Karpas-422 (cell line): ENCODE data around the gene ITGA7. TPM values are rescaled to one million over a fixed set of nuclear protein-coding genes. Genes with fewer than 3 reads are reported as not detected.

Experiments used
- DNase-seq: peaks from one replicate; pipeline ENCODE4 v3.0.0-alpha.2; 2015
- H2AFZ ChIP-seq: fragments of 200-600 bp; sonication (generic); 2 replicates; pipeline ENCODE4 v1.6.1; 2014; ENCODE audit warnings: antibody characterized with exemption, low read length, mixed read lengths
- H3K27ac ChIP-seq: fragments of 200-600 bp; sonication (generic); 2 replicates; pipeline ENCODE4 v1.5.1; 2014; ENCODE audit warnings: mild to moderate bottlenecking, low read length, moderate library complexity
- H3K27me3 ChIP-seq: fragments of 200-600 bp; sonication (generic); 2 replicates; pipeline ENCODE4 v1.6.1; 2014; ENCODE audit warnings: low read length, mixed read lengths
- H3K36me3 ChIP-seq: fragments of 200-600 bp; sonication (generic); 2 replicates; pipeline ENCODE4 v1.6.1; 2014; ENCODE audit warnings: low read length, mixed read lengths; ENCODE audit not compliant: insufficient read depth
- H3K4me1 ChIP-seq: fragments of 200-600 bp; sonication (generic); 2 replicates; pipeline ENCODE4 v1.6.1; 2014; ENCODE audit warnings: mild to moderate bottlenecking, low read length, mixed read lengths
- H3K4me2 ChIP-seq: fragments of 200-600 bp; sonication (generic); 2 replicates; pipeline ENCODE4 v1.6.1; 2014; ENCODE audit warnings: low read length, low read depth, mild to moderate bottlenecking; ENCODE audit not compliant: poor library complexity, severe bottlenecking
- H3K4me3 ChIP-seq: fragments of 200-600 bp; sonication (generic); 2 replicates; pipeline ENCODE4 v1.5.1; 2014; ENCODE audit warnings: mild to moderate bottlenecking, antibody characterized with exemption, low read length, mixed read lengths
- H3K79me2 ChIP-seq: fragments of 200-600 bp; sonication (generic); 2 replicates; pipeline ENCODE4 v1.6.1; 2014; ENCODE audit warnings: mild to moderate bottlenecking, low read length, mixed read lengths
- H3K9ac ChIP-seq: fragments of 200-600 bp; sonication (generic); 2 replicates; pipeline ENCODE4 v1.6.0; 2014; ENCODE audit warnings: low read length
- H3K9me2 ChIP-seq: fragments of 200-600 bp; sonication (generic), shearing (Covaris generic); replicated peaks from 2 replicates; pipeline ENCODE4 v1.6.0; 2014; ENCODE audit warnings: mild to moderate bottlenecking, low read length, moderate library complexity; ENCODE audit not compliant: insufficient read depth
- H3K9me3 ChIP-seq: fragments of 300-700, 200-600 bp; sonication (generic); 2 replicates; pipeline ENCODE4 v1.6.1; 2014; ENCODE audit warnings: low read length, mixed read lengths
- H4K20me1 ChIP-seq: fragments of 200-600 bp; sonication (generic); 2 replicates; pipeline ENCODE4 v1.6.1; 2014; ENCODE audit warnings: mild to moderate bottlenecking, antibody characterized with exemption, low read length, low read depth; ENCODE audit not compliant: insufficient read depth
- total RNA-seq: library from RNA; depleted of rRNA; stranded (reverse); fragments of >200 nt; shearing (Covaris generic); gene quantifications from 2 replicates; pipeline ENCODE4 v1.2.3, GENCODE V29; 2014; ENCODE audit warnings: low replicate concordance

ITGA7 gene
- total RNA-seq, 1 experiment from 2014 or later = 0.78 TPM

GRCh38 chr12:55659486-55660385 lies 48.0 kb downstream of the ITGA7 start:
- no peaks in the 10 kb centered on the region for H3K9me3 ChIP-seq
- H2AFZ ChIP-seq = no peak overlapping the region
- no peaks in the 10 kb centered on the region for H3K27me3 ChIP-seq
- H3K27ac ChIP-seq = no peak overlapping the region
- no peaks in the 10 kb centered on the region for H3K4me1 ChIP-seq
- H3K9me2 ChIP-seq = no peaks in the 10 kb centered on the region
- H3K36me3 ChIP-seq = no peaks in the 10 kb centered on the region
- no peaks in the 10 kb centered on the region for H4K20me1 ChIP-seq
- peak; percentile 72 for DNase-seq
- H3K79me2 ChIP-seq = no peaks in the 10 kb centered on the region
- H3K9ac ChIP-seq = no peak overlapping the region
- no peak overlapping the region for H3K4me2 ChIP-seq
- H3K4me3 ChIP-seq = no peak overlapping the region

GRCh38 chr12:55658635-55659391 lies 48.9 kb downstream of the ITGA7 start:
- Histone ChIP-seq H3K4me1 (no peaks in the 10 kb centered on the region), H3K27ac (no peak overlapping the region), H3K9ac (no peak overlapping the region), H3K4me2 (no peak overlapping the region), H3K36me3 (no peaks in the 10 kb centered on the region), H3K27me3 (no peaks in the 10 kb centered on the region), H3K4me3 (no peak overlapping the region), H2AFZ (no peak overlapping the region), H3K9me2 (no peaks in the 10 kb centered on the region), H4K20me1 (no peaks in the 10 kb centered on the region), H3K79me2 (no peaks in the 10 kb centered on the region), H3K9me3 (no peaks in the 10 kb centered on the region)
- no peak for DNase-seq

DNA sequence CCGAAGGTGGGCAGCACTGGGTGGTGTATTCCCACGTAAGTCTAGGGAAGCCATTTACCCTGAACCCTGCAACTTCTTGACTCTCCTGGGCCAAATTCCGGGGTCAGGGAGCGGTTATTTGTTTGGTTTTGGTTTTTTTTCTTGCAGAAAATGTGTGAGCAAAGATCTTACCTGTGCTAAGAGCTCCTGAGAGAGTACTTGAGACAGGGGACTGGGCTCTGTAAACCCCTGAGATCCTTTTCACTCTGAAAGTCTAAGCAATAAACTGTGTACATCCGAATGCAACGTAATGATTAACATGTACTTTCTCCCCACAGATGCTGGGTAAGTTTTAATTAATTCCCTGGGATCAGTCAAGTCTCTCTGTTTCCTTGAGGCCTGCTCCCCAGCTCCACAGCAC lies 49.5 kb downstream of the ITGA7 start:
- Histone ChIP-seq H4K20me1 (no peaks in the 10 kb centered on the region), H3K9me3 (no peaks in the 10 kb centered on the region), H3K4me1 (no peaks in the 10 kb centered on the region), H3K9ac (no peak overlapping the region), H2AFZ (no peak overlapping the region), H3K9me2 (no peaks in the 10 kb centered on the region), H3K79me2 (no peaks in the 10 kb centered on the region), H3K27ac (no peak overlapping the region), H3K36me3 (no peaks in the 10 kb centered on the region), H3K4me3 (no peak overlapping the region), H3K4me2 (no peak overlapping the region), H3K27me3 (no peaks in the 10 kb centered on the region)
- DNase-seq = no peak

DNA sequence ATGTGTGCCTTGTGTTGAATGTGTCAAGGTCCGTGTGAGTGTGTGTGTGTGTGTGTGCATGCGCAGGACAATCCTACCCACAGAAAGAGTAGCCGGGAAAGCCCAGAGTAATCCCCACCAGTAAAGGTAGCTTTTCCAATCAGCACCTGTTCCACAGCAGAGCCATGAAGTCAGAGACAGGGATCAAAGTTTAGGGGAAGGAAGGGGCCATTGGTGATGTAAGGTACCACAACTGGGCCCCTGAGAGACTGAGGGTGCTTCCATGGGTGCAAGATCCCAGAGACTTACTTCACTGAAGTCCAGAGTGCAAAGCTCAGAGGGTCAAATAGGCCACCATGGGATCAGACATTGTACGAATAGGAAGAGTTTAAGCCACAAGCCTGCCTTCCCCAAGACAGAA lies 50.5 kb downstream of the ITGA7 start:
- H3K4me3 ChIP-seq = no peak overlapping the region
- H3K4me2 ChIP-seq = no peak overlapping the region
- H3K4me1 ChIP-seq = no peaks in the 10 kb centered on the region
- H3K9me3 ChIP-seq = no peaks in the 10 kb centered on the region
- no peak overlapping the region for H3K9ac ChIP-seq
- H3K27me3 ChIP-seq = no peaks in the 10 kb centered on the region
- no peak overlapping the region for H3K27ac ChIP-seq
- no peaks in the 10 kb centered on the region for H3K36me3 ChIP-seq
- no peaks in the 10 kb centered on the region for H3K9me2 ChIP-seq
- no peak for DNase-seq
- no peaks in the 10 kb centered on the region for H3K79me2 ChIP-seq
- no peak overlapping the region for H2AFZ ChIP-seq
- H4K20me1 ChIP-seq = no peaks in the 10 kb centered on the region

- Histone ChIP-seq H3K4me2 (no peak overlapping the region), H3K4me1 (no peaks in the 10 kb centered on the region), H3K36me3 (no peaks in the 10 kb centered on the region), H4K20me1 (no peaks in the 10 kb centered on the region), H3K27me3 (no peaks in the 10 kb centered on the region), H3K9ac (no peak overlapping the region), H3K79me2 (no peaks in the 10 kb centered on the region), H3K9me2 (no peaks in the 10 kb centered on the region), H3K9me3 (no peaks in the 10 kb centered on the region), H2AFZ (no peak overlapping the region), H3K4me3 (no peak overlapping the region), H3K27ac (no peak overlapping the region)
- DNase-seq = no peak
Measured at GRCh38 chr12:55654511-55655214, 53.0 kb downstream of the ITGA7 start.

DNA sequence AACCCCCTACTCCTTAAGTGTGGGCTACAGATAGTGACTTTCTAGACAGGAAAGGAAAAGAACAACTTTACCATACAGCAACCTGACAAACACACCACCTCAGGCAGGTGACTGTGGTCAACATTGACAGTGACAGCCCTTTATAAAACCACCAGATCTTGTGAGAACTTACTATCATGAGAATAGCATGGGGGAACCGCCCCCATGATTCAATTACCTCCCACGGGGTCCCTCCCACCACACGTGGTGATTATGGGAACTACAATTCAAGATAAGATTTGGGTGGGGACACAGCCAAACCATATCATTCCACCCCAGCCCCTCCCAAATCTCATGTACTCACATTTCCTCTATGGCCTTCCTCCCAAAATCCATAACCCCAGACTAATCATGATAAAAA lies 54.7 kb downstream of the ITGA7 start:
- Histone ChIP-seq H4K20me1 (no peaks in the 10 kb centered on the region), H3K4me2 (no peak overlapping the region), H3K9ac (no peak overlapping the region), H3K9me2 (no peaks in the 10 kb centered on the region), H3K4me3 (no peak overlapping the region), H3K79me2 (no peaks in the 10 kb centered on the region), H2AFZ (no peak overlapping the region), H3K4me1 (no peaks in the 10 kb centered on the region), H3K36me3 (no peaks in the 10 kb centered on the region), H3K9me3 (no peaks in the 10 kb centered on the region), H3K27ac (no peak overlapping the region), H3K27me3 (no peaks in the 10 kb centered on the region)
- no peak for DNase-seq

GRCh38 chr12:55652352-55652751 lies 55.4 kb downstream of the ITGA7 start:
- H3K4me3 ChIP-seq = no peak overlapping the region
- no peaks in the 10 kb centered on the region for H3K79me2 ChIP-seq
- no peak overlapping the region for H3K4me2 ChIP-seq
- no peaks in the 10 kb centered on the region for H3K36me3 ChIP-seq
- no peaks in the 10 kb centered on the region for H4K20me1 ChIP-seq
- no peaks in the 10 kb centered on the region for H3K4me1 ChIP-seq
- no peak overlapping the region for H3K27ac ChIP-seq
- H3K9me2 ChIP-seq = no peaks in the 10 kb centered on the region
- no peak overlapping the region for H2AFZ ChIP-seq
- no peak overlapping the region for H3K9ac ChIP-seq
- no peaks in the 10 kb centered on the region for H3K27me3 ChIP-seq
- no peak for DNase-seq
- H3K9me3 ChIP-seq = no peaks in the 10 kb centered on the region

- no peak overlapping the region for H2AFZ ChIP-seq
- H3K9ac ChIP-seq = no peak overlapping the region
- H4K20me1 ChIP-seq = no peaks in the 10 kb centered on the region
Measured at GRCh38 chr12:55651299-55651683, 56.4 kb downstream of the ITGA7 start.

More at GRCh38 chr12:55651299-55651683, 56.4 kb downstream of the ITGA7 start:
- Histone ChIP-seq H3K27ac (no peak overlapping the region), H3K9me2 (no peaks in the 10 kb centered on the region), H3K9me3 (no peaks in the 10 kb centered on the region), H3K36me3 (no peaks in the 10 kb centered on the region), H3K4me3 (no peak overlapping the region), H3K4me1 (peaks cover 6% of the 10 kb centered on the region), H3K4me2 (no peak overlapping the region), H3K79me2 (no peaks in the 10 kb centered on the region), H3K27me3 (no peaks in the 10 kb centered on the region)
- no peak for DNase-seq
